Measurements from ENCODE around the gene COL13A1.
A peak's percentile ranks its signal among the peaks of the same experiment; 100 is the strongest.

Gene COL13A1

DNA sequence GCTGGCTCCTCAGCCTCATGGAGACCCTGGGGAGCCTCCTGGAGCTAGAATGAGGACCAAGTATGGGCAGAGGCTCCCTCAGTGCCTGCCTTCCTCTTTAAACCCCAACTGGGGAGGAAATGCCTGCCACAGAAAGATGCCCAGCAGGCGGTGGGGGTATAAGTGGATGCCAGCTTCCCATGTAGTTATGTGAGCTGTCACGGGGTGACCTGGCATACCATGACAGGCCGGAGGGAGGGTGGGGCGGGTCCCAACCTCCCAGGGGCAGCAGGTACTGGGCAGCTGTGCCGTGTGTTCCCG lies 35.0 kb downstream of the COL13A1 start:
- H3K4me3 ChIP-seq (ENCODE audit: low read length) = no peak overlapping the region
- TF ChIP-seq, protein P1, sequence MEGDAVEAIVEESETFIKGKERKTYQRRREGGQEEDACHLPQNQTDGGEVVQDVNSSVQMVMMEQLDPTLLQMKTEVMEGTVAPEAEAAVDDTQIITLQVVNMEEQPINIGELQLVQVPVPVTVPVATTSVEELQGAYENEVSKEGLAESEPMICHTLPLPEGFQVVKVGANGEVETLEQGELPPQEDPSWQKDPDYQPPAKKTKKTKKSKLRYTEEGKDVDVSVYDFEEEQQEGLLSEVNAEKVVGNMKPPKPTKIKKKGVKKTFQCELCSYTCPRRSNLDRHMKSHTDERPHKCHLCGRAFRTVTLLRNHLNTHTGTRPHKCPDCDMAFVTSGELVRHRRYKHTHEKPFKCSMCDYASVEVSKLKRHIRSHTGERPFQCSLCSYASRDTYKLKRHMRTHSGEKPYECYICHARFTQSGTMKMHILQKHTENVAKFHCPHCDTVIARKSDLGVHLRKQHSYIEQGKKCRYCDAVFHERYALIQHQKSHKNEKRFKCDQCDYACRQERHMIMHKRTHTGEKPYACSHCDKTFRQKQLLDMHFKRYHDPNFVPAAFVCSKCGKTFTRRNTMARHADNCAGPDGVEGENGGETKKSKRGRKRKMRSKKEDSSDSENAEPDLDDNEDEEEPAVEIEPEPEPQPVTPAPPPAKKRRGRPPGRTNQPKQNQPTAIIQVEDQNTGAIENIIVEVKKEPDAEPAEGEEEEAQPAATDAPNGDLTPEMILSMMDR (conservative IDR thresholded peaks at IDR 0.05; ENCODE audit: low read length) = no peak
- no peak for DNase-seq (ENCODE audit: low read depth)

DNA sequence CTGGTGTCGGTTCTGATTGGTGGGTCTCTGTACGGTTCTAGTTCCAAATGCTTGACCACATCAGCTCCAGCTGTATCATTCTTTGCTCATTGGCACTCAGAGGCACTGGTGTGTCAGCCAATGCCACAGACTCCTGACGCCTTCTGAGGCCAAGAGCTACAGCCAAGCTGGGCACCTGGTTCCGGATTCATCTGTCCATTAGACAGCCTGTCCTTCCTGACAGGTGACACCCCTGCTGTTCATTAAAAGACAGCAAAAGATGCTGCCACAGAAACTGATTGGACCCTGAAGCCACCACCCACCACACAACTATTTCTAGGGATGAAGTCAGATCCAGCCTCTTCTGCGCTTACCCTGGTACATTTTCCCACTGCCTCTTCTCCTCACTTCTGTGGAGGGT lies 35.6 kb downstream of the COL13A1 start:
- no peak for DNase-seq (ENCODE audit: low read depth)
- H3K4me3 ChIP-seq (ENCODE audit: low read length) = no peak overlapping the region
- TF ChIP-seq, protein P1 (conservative IDR thresholded peaks at IDR 0.05; ENCODE audit: low read length) = no peak

DNA sequence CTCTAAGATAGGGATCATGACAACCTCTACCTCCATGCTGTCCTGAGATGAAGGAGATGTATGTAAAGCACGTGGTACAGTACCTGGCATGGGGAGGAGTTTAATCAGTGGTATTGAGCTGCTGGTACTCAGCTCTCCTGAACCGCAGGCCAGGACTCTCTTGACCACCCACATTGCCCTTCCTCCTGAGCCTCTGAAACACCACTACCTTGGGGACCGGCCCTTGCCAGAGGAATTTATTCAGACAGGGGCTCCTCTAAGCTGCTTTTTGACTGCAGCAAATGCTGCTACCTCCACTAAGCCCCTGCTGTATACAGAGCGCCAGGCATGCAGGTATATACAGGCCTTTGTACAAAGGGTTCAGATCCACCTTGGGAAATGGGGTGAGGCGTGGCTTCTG lies 36.7 kb downstream of the COL13A1 start:
- no peak overlapping the region for H3K4me3 ChIP-seq (ENCODE audit: low read length)
- TF ChIP-seq, protein P1 (conservative IDR thresholded peaks at IDR 0.05; ENCODE audit: low read length) = no peak
- DNase-seq (ENCODE audit: low read depth) = no peak

DNA sequence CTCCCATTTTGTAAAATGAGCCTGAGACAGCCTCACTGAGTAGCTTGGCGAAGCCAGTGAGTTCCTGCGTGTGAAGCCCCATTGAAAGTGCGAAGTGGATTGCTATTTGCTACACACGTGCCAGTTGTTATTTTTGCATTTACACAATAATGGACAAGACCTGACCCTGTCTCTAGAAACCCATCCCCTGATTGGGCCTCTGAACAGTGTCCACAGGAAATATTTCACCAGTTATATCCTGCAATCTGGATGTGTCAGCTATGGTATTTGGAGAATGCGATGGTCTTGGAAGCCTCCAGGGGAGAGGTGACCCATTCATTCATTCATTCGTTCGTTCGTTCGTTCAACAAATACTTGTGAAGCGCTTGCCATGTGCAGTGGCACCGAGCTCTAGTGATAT lies 37.1 kb downstream of the COL13A1 start:
- DNase-seq (ENCODE audit: low read depth) = peak; percentile 53
- TF ChIP-seq, protein P1 (conservative IDR thresholded peaks at IDR 0.05; ENCODE audit: low read length) = no peak
- no peak overlapping the region for H3K4me3 ChIP-seq (ENCODE audit: low read length)

DNA sequence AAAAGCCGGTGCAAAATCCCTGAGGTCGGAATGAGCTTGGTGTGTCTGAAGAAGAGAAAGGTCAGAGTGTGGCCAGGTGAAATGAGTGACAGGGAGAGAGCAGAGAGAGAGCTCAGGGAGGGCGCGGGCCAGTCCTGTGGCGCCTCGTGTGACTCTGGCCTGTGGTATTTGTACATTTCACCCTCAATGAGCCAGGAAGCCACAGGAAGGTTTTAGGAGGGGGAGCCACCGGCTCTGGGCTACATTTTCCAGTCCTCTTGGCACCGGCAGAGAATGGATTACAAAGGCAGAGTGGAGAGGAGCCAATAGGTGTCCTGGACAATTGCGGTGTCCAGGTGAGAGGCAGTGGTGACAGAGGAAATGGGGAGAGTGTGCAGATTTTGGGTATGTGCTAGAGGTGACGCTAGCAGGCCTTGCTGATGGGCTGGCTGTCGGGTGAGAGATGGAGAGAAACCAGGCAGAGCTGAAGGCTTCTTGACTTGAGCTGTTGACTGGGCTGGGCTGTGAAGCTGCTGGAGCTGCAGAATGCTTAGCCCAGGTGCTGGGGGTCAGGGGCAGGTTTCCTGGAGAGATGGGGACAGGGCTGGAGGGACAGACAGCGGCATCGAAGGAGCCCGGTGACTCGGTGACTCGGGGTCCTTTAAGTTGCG lies 38.1 kb downstream of the COL13A1 start:
- TF ChIP-seq, protein P1 (conservative IDR thresholded peaks at IDR 0.05; ENCODE audit: low read length) = no peak
- peak; percentile 63 for DNase-seq (ENCODE audit: low read depth)
- no peak overlapping the region for H3K4me3 ChIP-seq (ENCODE audit: low read length)

- TF ChIP-seq, protein P1 (conservative IDR thresholded peaks at IDR 0.05; ENCODE audit: low read length) = no peak
- DNase-seq (ENCODE audit: low read depth) = no peak
- no peak overlapping the region for H3K4me3 ChIP-seq (ENCODE audit: low read length)
Observed at GRCh38 chr10:69840773-69841172, 39.1 kb downstream of the COL13A1 start.

DNA sequence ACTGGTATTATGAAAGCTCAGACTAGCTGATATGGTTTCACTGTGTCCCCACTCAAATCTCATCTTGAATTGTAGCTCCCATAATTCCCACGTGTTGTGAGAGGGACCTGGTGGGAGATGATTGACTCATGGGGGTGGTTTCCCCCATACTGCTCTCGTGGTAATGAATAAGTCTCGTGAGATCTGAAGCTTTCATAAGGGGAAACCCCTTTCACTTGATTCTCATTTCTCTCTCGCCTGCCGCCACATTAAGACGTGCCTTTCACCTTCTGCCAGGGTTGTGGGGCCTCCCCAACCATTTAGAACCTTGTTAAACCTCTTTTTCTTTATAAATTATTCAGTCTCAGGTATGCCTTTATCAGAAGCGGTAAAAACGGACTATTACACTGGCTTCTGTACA lies 40.3 kb downstream of the COL13A1 start:
- no peak overlapping the region for H3K4me3 ChIP-seq (ENCODE audit: low read length)
- DNase-seq (ENCODE audit: low read depth) = no peak
- TF ChIP-seq, protein P1 (conservative IDR thresholded peaks at IDR 0.05; ENCODE audit: low read length) = no peak
